ENCODE results near the gene C16orf82.

Gene C16orf82

GRCh38 chr16:27066668-27067537 lies at the start of gene C16orf82:
Gene C16orf82 (plus strand): TSS chr16:27066927.
- no peaks in the 10 kb centered on the region; the same call in 1 of the 2 replicates for H4K20me1 ChIP-seq (ENCODE audit: insufficient read depth, low read length)
- H3K27me3 ChIP-seq (ENCODE audit: insufficient read depth, low read length, poor library complexity), result peaks cover 33% of the 10 kb centered on the region
- H3K9me3 ChIP-seq (ENCODE audit: insufficient read depth, low read length, severe bottlenecking), result no peaks in the 10 kb centered on the region
- no peaks in the 10 kb centered on the region for H3K79me2 ChIP-seq (ENCODE audit: insufficient read depth, low read length)
- H3K27ac ChIP-seq (ENCODE audit: low read length), result no peak within 1 kb of the TSS
- H3K36me3 ChIP-seq (ENCODE audit: insufficient read depth, low read length), result no peaks in the 10 kb centered on the region
- H3K4me3 ChIP-seq (ENCODE audit: low read depth in 1 of 2, low read length in 2 of 2), result no peak within 1 kb of the TSS
- H3K4me1 ChIP-seq (ENCODE audit: insufficient read depth, low read length), result no peaks in the 10 kb centered on the region
- H3K4me2 ChIP-seq (ENCODE audit: insufficient read depth, low read length), result no peak within 1 kb of the TSS
- DNase-seq, result no peak
- H3K9ac ChIP-seq (ENCODE audit: low read depth, low read length), result no peak within 1 kb of the TSS
- no peak within 1 kb of the TSS for H2AFZ ChIP-seq (ENCODE audit: low read depth, low read length)
- TF ChIP-seq CTCF (IDR thresholded peaks at IDR 0.05; ENCODE audit: borderline replicate concordance, extremely low read depth, low read length, poor library complexity, severe bottlenecking) (no peak), EZH2 (IDR thresholded peaks at IDR 0.05; ENCODE audit: borderline replicate concordance, low read depth, low read length, severe bottlenecking) (no peak)
- no peak for ATAC-seq (ENCODE audit: insufficient read depth, low read depth)

- H3K79me2 ChIP-seq (ENCODE audit: insufficient read depth, low read length), result no peaks in the 10 kb centered on the region
- no peaks in the 10 kb centered on the region for H3K9me3 ChIP-seq (ENCODE audit: insufficient read depth, low read length, severe bottlenecking)
- no peak for DNase-seq
- H3K27ac ChIP-seq (ENCODE audit: low read length), result no peak overlapping the region
- no peaks in the 10 kb centered on the region for H3K36me3 ChIP-seq (ENCODE audit: insufficient read depth, low read length)
- no peaks in the 10 kb centered on the region for H3K4me1 ChIP-seq (ENCODE audit: insufficient read depth, low read length)
- peaks cover 3% of the 10 kb centered on the region for H3K27me3 ChIP-seq (ENCODE audit: insufficient read depth, low read length, poor library complexity)
- no peaks in the 10 kb centered on the region for H4K20me1 ChIP-seq (ENCODE audit: insufficient read depth, low read length)
- H3K4me3 ChIP-seq (ENCODE audit: low read depth in 1 of 2, low read length in 2 of 2), result no peak overlapping the region
- no peak overlapping the region for H2AFZ ChIP-seq (ENCODE audit: low read depth, low read length)
- no peak overlapping the region for H3K4me2 ChIP-seq (ENCODE audit: insufficient read depth, low read length)
- TF ChIP-seq CTCF (IDR thresholded peaks at IDR 0.05; ENCODE audit: borderline replicate concordance, extremely low read depth, low read length, poor library complexity, severe bottlenecking) (no peak), EZH2 (IDR thresholded peaks at IDR 0.05; ENCODE audit: borderline replicate concordance, low read depth, low read length, severe bottlenecking) (no peak)
- no peak overlapping the region for H3K9ac ChIP-seq (ENCODE audit: low read depth, low read length)
- ATAC-seq (ENCODE audit: insufficient read depth, low read depth), result no peak
Measured at GRCh38 chr16:27020031-27020430, 46.7 kb upstream of the C16orf82 start.

GRCh38 chr16:27024010-27024409 lies 42.7 kb upstream of the C16orf82 start:
- Histone ChIP-seq H2AFZ (ENCODE audit: low read depth, low read length) (no peak overlapping the region), H3K4me2 (ENCODE audit: insufficient read depth, low read length) (no peak overlapping the region), H3K27me3 (ENCODE audit: insufficient read depth, low read length, poor library complexity) (no peaks in the 10 kb centered on the region), H4K20me1 (ENCODE audit: insufficient read depth, low read length) (no peaks in the 10 kb centered on the region), H3K27ac (ENCODE audit: low read length) (no peak overlapping the region), H3K79me2 (ENCODE audit: insufficient read depth, low read length) (no peaks in the 10 kb centered on the region), H3K4me3 (ENCODE audit: low read depth in 1 of 2, low read length in 2 of 2) (no peak overlapping the region), H3K9ac (ENCODE audit: low read depth, low read length) (no peak overlapping the region), H3K9me3 (ENCODE audit: insufficient read depth, low read length, severe bottlenecking) (no peaks in the 10 kb centered on the region), H3K4me1 (ENCODE audit: insufficient read depth, low read length) (no peaks in the 10 kb centered on the region), H3K36me3 (ENCODE audit: insufficient read depth, low read length) (no peaks in the 10 kb centered on the region)
- ATAC-seq (ENCODE audit: insufficient read depth, low read depth) (no peak), DNase-seq (no peak)
- TF ChIP-seq EZH2 (IDR thresholded peaks at IDR 0.05; ENCODE audit: borderline replicate concordance, low read depth, low read length, severe bottlenecking) (no peak), CTCF (IDR thresholded peaks at IDR 0.05; ENCODE audit: borderline replicate concordance, extremely low read depth, low read length, poor library complexity, severe bottlenecking) (no peak)

All from DND-41 (cell line).